GM21528 (cell line): ENCODE data around the gene MFSD11.
"Not testable (repeated sequence)": the region's sequence is repeated elsewhere in the genome, so short reads cannot be mapped to it uniquely, and the experiment has no call there.

ENCODE experiments used
- ATAC-seq: cut with Tn5 transposase; IDR thresholded peaks from one replicate; pipeline ENCODE4 v1.9.1; 2021; ENCODE audit warnings: mild to moderate bottlenecking, moderate library complexity; ENCODE audit not compliant: unreplicated experiment, low FRiP score

MFSD11 gene

DNA sequence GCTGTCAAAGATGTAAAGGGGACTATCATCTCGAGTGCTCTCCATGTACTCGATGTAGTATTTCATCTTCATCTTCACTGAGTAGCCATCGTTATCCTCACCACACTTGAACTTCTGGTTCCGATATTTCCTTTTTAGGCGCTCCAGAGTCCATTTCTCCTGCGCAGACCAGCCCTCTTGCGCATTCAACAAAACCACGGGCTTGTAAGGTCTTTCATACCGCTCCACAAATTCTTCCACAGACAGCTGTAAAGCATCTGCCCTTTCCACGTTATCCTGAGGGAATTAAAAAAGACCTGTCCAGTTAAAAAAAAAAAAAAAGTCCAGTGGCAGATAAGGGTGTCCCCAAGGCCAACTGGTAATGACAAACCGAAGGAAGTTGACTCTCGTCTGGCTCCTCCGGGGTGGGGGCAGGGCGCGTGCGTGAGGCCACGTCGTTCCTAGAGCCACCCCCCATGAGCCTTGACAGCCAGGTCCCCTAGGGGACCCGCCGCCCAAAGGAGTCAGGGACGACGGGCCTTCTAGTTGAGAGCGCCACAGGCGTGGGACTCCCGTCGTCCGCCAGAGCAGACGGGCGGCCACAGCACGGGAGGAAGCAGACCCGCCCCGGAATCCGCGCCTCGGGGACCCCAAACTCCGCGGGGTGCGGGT, 12.2 kb upstream of the MFSD11 start:
- ATAC-seq: peak; percentile 27

DNA sequence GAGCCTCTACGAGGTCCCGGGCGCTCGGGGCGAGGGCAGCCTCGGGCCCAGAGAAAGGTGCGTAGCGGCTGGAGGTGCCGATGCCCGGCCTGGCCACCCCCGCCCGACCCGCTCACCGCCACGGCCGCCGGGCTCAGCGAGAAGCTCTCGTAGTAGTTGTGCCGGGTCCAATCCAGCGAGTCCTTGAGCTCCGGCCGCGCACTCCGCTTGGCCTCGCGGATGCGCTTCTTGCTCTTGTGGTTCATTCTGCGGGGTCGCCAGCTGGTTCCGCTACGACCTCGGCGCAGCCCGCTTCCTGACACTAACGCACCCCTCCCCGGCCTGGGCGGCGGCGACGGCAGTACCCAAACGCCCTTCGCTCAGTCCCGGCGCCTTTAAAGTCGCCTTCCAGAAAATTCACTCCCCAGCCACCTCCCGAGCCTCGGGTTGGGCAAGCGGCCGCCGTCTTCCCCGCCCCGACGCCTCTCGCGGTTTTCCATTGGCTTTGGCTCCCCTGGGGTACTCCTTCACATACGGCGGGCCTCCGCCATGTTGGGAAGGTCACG, 11.6 kb upstream of the MFSD11 start, which contains the start of gene JMJD6:
JMJD6 (minus strand) TSS at position 376 of the 545 bp plus-strand sequence; CDS start at position 245, 131 bp downstream.
- ATAC-seq: peak; percentile 70

- peak; percentile 48 for ATAC-seq
Measured at GRCh38 chr17:76726776-76727718, 10.9 kb upstream of the MFSD11 start, which contains the start of gene METTL23. Gene METTL23, plus strand, starts transcription at chr17:76726839. Its CDS starts 2,872 bp downstream, at chr17:76729711.

- ATAC-seq: no peak
Measured at GRCh38 chr17:76727745-76728456, 10.0 kb upstream of the MFSD11 start.

GRCh38 chr17:76731800-76732733, 5.9 kb upstream of the MFSD11 start:
- ATAC-seq: not testable (repeated sequence)

DNA sequence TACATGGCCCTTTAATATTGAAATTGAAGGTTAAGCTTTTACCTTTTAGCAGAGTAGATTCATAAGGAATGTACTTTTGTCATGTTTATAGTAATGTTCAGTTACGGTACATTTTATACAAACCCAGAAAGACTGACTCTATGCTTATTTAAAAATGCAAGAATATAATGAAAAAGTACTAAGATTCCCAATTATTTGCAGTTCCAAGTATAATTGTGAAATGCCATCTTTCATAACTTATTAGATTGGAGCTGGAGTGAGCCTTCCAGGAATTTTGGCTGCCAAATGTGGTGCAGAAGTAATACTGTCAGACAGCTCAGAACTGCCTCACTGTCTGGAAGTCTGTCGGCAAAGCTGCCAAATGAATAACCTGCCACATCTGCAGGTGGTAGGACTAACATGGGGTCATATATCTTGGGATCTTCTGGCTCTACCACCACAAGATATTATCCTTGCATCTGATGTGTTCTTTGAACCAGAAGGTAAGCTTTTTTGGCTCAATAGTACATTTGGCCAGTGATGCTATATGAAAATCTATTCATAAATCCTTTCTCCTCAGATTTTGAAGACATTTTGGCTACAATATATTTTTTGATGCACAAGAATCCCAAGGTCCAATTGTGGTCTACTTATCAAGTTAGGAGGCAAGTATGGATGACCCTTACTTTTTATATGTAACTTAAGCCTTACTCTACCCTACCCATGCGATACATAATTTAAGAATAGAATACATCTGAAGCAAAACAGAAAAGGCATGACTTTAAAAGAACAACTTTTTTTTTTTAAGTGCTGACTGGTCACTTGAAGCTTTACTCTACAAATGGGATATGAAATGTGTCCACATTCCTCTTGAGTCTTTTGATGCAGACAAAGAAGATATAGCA, 4.9 kb upstream of the MFSD11 start:
- no peak for ATAC-seq

DNA sequence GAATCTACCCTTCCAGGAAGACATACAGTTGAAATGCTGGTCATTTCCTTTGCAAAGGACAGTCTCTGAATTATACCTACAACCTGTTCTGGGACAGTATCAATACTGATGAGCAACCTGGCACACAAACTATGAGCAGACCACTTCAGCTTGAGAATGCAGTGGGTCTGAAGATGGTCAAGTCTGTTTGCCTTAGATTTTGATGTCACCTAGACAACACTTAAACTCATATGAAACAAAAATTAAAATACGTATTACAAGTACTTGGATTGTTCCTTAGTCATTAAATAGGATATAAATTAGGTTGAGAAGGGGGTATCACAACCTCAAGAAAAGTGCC, 4.3 kb upstream of the MFSD11 start:
- no peak for ATAC-seq

DNA sequence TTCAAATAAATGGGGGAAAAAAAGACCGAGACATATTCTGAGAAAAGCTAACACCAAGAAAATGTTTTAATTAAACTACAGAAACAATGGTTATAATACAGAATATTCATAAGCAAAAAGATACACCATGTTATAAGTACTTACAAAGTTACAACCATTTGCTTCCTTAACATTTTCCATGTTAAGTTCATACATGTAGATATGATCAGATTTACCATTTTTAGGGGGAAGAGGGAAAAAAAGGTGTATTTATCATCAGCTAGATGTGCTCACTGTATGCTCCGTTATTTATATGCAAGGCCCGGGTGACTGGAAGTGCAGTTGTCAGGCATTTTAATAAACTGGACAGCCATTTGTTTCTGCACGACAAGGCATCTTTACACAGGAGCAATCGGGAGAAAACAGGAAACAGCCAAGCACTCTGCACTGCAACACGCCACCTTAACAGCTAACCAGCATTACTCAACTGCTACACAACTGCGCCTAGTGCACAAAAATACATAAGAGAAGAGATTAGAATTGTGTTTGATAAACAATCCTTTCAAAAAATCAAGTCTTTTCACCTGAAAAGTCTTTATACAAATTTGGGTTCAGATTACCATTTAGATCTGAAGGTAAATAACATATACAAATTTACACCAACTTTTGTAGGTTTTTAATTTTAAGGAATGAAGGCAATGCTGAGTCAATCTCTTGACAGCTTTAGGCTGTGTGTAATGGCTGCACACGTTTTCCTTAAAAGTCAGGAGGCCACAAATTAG, 3.7 kb upstream of the MFSD11 start:
- no peak for ATAC-seq

DNA sequence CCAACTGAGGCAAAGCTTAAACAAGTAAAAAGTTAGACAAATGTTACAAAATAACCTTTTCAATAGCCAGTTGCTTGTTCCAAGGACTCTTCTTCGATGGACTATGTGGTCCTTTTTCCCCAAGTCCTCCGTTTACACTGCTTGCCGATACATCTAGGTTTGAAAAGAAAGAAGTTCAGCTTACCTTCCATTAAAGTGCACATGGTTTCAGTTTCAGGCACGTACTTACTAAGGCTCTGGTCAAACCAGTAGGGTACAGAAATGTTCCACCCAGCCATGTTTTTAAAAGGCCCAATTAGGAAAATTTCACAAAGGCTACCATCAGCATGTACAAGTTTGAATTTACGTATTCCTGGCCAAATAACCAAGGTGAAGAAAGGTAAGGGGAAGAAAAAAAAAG, 2.9 kb upstream of the MFSD11 start:
- no peak for ATAC-seq

- ATAC-seq: no peak
Measured at GRCh38 chr17:76735586-76736348, 2.2 kb upstream of the MFSD11 start.

DNA sequence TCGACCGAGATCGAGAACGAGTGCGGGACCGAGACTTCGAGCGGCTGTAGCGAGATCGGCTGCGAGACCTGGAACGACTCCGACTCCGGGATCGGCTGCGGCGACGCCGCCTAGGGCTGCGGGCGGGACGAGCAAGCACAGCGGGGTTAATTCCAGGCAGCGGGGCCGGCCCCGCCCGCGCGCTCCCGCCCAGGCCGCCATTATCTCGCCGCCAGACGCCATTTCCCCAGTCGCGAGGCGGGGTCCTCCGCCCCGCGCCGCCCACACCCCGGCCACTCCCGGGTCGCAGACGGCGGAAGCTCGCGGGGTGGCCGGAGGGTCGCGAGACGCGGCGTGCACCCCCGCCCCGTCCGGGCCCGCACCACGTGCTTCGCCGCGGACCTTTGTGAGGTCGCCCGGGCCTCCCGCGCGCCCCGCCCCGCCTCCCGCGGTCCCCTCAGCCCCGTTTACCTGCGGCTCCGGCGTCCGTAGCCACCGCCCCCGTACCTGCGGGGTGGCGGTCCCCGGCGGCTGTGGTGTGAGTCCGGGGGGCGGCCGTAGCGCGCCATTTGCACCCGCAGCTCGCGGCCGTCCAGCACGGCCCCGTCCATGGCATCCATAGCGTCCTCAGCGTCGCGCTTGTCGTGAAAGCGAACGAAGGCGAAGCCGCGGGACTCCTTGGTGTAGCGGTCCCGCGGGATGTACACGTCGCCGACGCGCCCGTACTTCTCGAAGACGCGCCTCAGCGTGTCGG, 1.4 kb upstream of the MFSD11 start:
- ATAC-seq: peak; percentile 16

GRCh38 chr17:76737082-76737675, 740 bp upstream of the MFSD11 start, which contains the start of gene SRSF2:
Gene SRSF2, minus strand, starts transcription at chr17:76737331. Its CDS starts 171 bp downstream, at chr17:76737160.
- ATAC-seq: peak; percentile 70

DNA sequence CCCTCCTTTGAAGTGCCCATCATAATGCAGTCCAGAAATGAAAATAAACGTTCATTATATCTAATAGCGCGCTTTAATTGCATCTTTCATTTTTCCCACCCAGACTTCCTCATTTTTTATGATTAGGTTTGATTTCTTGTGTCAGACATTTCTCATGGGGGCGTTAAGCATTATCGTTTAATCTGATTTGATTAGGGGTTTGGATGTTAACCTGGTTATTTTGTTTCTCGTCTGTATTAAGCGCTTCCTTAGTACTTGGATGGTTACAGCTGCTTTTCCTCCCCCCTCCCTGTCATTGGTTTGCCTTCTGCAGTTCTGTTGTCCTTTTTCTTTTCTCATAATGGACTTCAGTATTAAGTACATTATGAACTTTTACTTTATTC, 540 bp downstream of the MFSD11 start:
- no peak for ATAC-seq

- not testable (repeated sequence) for ATAC-seq
Measured at GRCh38 chr17:76739568-76740115, 1.7 kb downstream of the MFSD11 start.

- ATAC-seq: no peak
Measured at GRCh38 chr17:76740329-76741118, 2.6 kb downstream of the MFSD11 start.
